Measurements from ENCODE around the gene LPGAT1. TPM values are rescaled to one million over a fixed set of nuclear protein-coding genes. Genes with fewer than 3 reads are reported as not detected.

Gene LPGAT1
- total and polyA plus RNA-seq, 2 of the 13 experiments (the other 11 are each of a cell fraction or from before 2014, with no cell fraction given) = 12.1 to 48.3 TPM

DNA sequence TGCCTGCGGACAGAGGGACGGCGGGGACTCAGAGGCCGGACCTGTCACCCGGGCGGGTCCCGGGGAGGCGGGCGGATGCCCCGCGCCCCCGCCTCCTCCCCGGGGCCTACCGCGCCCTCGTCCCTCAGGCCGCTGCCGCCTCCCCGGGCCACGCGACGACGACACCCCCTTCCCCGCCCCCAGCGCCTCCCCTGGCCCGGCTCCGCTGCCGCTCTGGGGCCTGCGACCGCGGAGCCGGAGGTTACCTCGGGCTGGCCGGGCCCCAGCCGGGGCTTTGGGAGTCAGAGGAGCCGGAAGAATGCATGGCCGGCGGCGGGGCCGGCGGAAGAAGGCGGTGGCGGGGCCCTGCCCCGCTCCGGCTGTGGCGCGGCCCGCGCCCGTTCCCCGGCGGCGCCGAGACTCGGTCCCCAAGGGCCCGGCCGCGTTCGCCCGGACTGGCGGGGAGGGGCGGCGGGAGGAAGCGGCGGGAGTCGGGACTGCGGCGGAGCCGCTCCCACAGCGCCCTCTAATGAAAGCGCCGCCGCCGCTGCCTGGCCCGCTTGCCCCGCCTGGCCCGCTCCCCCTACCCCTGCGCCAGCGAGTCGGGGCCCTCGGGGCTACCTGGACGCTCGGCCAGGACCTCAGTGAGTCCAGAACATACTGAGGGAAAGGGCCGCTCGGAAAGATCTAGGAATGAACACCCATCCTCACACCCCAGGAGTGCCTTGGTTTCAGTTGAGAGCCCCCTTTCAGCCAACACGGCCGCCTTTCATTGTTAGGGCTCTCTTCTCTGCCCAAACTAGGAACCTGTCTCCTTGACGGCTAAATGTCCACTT, at the start of gene LPGAT1 (continued):
- TF ChIP-seq, protein P1, sequence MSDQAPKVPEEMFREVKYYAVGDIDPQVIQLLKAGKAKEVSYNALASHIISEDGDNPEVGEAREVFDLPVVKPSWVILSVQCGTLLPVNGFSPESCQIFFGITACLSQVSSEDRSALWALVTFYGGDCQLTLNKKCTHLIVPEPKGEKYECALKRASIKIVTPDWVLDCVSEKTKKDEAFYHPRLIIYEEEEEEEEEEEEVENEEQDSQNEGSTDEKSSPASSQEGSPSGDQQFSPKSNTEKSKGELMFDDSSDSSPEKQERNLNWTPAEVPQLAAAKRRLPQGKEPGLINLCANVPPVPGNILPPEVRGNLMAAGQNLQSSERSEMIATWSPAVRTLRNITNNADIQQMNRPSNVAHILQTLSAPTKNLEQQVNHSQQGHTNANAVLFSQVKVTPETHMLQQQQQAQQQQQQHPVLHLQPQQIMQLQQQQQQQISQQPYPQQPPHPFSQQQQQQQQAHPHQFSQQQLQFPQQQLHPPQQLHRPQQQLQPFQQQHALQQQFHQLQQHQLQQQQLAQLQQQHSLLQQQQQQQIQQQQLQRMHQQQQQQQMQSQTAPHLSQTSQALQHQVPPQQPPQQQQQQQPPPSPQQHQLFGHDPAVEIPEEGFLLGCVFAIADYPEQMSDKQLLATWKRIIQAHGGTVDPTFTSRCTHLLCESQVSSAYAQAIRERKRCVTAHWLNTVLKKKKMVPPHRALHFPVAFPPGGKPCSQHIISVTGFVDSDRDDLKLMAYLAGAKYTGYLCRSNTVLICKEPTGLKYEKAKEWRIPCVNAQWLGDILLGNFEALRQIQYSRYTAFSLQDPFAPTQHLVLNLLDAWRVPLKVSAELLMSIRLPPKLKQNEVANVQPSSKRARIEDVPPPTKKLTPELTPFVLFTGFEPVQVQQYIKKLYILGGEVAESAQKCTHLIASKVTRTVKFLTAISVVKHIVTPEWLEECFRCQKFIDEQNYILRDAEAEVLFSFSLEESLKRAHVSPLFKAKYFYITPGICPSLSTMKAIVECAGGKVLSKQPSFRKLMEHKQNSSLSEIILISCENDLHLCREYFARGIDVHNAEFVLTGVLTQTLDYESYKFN (CRISPR knock-in tag; conservative IDR thresholded peaks at IDR 0.05) = no peak
- TF ChIP-seq BCLAF1 (IDR thresholded peaks at IDR 0.05) = no peak
- no peak for TF ChIP-seq STAT6 (CRISPR knock-in tag; IDR thresholded peaks at IDR 0.05; ENCODE audit: borderline replicate concordance)
- no peak for TF ChIP-seq NFAT5 (CRISPR knock-in tag; IDR thresholded peaks at IDR 0.05)
- TF ChIP-seq ZNF335 (CRISPR knock-in tag; IDR thresholded peaks at IDR 0.05) = no peak
- no peak for TF ChIP-seq ELF4 (CRISPR knock-in tag; IDR thresholded peaks at IDR 0.05; ENCODE audit: borderline replicate concordance)
- no peak for TF ChIP-seq SIX1 (CRISPR knock-in tag; IDR thresholded peaks at IDR 0.05; ENCODE audit: borderline replicate concordance)
- no peak for TF ChIP-seq ONECUT2 (CRISPR knock-in tag; IDR thresholded peaks at IDR 0.05)
- no peak for TF ChIP-seq GZF1 (CRISPR knock-in tag; IDR thresholded peaks at IDR 0.05)
- no peak for TF ChIP-seq ZNF720 (CRISPR knock-in tag; IDR thresholded peaks at IDR 0.05)
- no peak for TF ChIP-seq ZNF235 (CRISPR knock-in tag; IDR thresholded peaks at IDR 0.05; ENCODE audit: borderline replicate concordance)
- TF ChIP-seq, protein P2, sequence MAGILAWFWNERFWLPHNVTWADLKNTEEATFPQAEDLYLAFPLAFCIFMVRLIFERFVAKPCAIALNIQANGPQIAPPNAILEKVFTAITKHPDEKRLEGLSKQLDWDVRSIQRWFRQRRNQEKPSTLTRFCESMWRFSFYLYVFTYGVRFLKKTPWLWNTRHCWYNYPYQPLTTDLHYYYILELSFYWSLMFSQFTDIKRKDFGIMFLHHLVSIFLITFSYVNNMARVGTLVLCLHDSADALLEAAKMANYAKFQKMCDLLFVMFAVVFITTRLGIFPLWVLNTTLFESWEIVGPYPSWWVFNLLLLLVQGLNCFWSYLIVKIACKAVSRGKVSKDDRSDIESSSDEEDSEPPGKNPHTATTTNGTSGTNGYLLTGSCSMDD (CRISPR knock-in tag; IDR thresholded peaks at IDR 0.05) = no peak

Measured in HepG2 (cell line).